ENCODE data around the gene APOBEC3H.

APOBEC3H gene

DNA sequence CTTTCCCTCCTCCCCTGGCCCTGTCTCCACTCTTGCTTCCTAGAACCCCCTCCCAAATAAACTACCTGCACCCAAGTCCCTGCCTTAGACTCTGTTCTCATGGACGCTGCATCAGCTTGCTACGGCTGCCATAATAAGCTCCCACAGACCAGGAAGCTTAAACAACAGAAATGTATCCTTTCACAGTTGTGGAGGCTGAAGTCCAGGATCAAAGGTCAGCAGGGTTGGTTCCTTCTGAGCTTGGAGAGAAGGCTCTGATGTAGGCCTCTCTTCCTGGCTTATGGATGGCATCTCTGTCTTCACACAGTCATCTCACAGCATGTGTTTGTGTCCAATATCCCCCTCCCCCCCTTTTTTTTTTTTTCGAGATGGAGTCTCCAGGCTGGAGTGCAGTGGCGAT lies 32.0 kb downstream of the APOBEC3H start:
- no peak for TF ChIP-seq CTCF (conservative IDR thresholded peaks at IDR 0.05)

GRCh38 chr22:39129746-39130145 lies 32.7 kb downstream of the APOBEC3H start:
- no peak for TF ChIP-seq CTCF (conservative IDR thresholded peaks at IDR 0.05)
- no peak overlapping the region for H3K27ac ChIP-seq

More for the DNA sequence above, 32.0 kb downstream of the APOBEC3H start:
- no peak overlapping the region for H3K27ac ChIP-seq

GRCh38 chr22:39130152-39130704 lies 33.2 kb downstream of the APOBEC3H start:
- TF ChIP-seq CTCF (conservative IDR thresholded peaks at IDR 0.05): no peak
- H3K27ac ChIP-seq: no peak overlapping the region

- no peak overlapping the region for H3K27ac ChIP-seq
- TF ChIP-seq CTCF (conservative IDR thresholded peaks at IDR 0.05): no peak
Measured at GRCh38 chr22:39130892-39131855, 34.1 kb downstream of the APOBEC3H start.

DNA sequence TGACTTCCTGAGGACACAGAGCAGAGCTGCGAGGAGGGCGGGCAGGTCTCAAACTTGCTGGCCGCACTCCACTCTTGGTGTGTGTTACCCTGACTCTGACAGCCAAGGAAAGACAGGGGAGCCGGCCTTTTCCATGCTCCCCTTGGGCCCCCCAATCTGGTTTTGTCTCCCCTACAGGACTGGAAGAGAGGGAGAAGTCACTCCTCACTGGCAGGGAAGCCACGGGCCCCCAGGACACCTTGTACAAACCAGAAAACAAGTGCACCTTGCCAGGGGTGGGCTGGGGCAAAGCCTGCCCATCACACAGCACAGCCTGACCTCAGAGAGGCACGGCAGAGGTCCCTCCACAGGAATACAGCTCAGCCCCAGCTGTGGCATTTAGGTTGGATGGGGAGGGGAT lies 35.2 kb downstream of the APOBEC3H start:
- no peak overlapping the region for H3K27ac ChIP-seq
- TF ChIP-seq CTCF (conservative IDR thresholded peaks at IDR 0.05): no peak

- TF ChIP-seq CTCF (conservative IDR thresholded peaks at IDR 0.05): no peak
- H3K27ac ChIP-seq: no peak overlapping the region
Measured at GRCh38 chr22:39132871-39133524, 36.0 kb downstream of the APOBEC3H start.

- TF ChIP-seq CTCF (conservative IDR thresholded peaks at IDR 0.05): no peak
- H3K27ac ChIP-seq: no peak overlapping the region
Measured at GRCh38 chr22:39133871-39134270, 36.8 kb downstream of the APOBEC3H start.

Measured in VCaP (cell line).